Measurements from ENCODE around the gene RPL27A.

RPL27A gene

GRCh38 chr11:8733852-8734251, 51.3 kb downstream of the RPL27A start:
- no peak overlapping the region for H3K4me3 Mint-ChIP-seq
- no peak overlapping the region for H3K27ac Mint-ChIP-seq
- no peaks in the 10 kb centered on the region for H3K36me3 Mint-ChIP-seq
- no peaks in the 10 kb centered on the region for H3K4me1 Mint-ChIP-seq
- no peaks in the 10 kb centered on the region for H3K9me3 Mint-ChIP-seq
- DNase-seq (ENCODE audit: low spot score in 2 of 2) (no peak), ATAC-seq (no peak)

GRCh38 chr11:8735094-8735493, 52.5 kb downstream of the RPL27A start:
- Mint-ChIP-seq H3K36me3 (no peaks in the 10 kb centered on the region), H3K9me3 (no peaks in the 10 kb centered on the region), H3K27ac (no peak overlapping the region), H3K4me1 (no peaks in the 10 kb centered on the region), H3K4me3 (no peak overlapping the region)
- DNase-seq (ENCODE audit: low spot score in 2 of 2) (no peak), ATAC-seq (no peak)

- no peak for DNase-seq (ENCODE audit: low spot score in 2 of 2)
- ATAC-seq = no peak
- Mint-ChIP-seq H3K36me3 (no peaks in the 10 kb centered on the region), H3K4me1 (no peaks in the 10 kb centered on the region), H3K4me3 (no peak overlapping the region), H3K9me3 (no peaks in the 10 kb centered on the region), H3K27ac (no peak overlapping the region)
Observed at GRCh38 chr11:8739309-8739793, 56.8 kb downstream of the RPL27A start.

Data from stimulated activated effector memory CD8-positive, alpha-beta T cell treated with anti-CD3 and anti-CD28 coated beads, Interleukin-12 subunit alpha, Interleukin-12 subunit beta, amount 100 ng/mL, for 72 hours (primary cell).